Activated T-cell treated with anti-CD3 and anti-CD28 coated beads for 48 hours (primary cell): ENCODE measurements around the gene CSTF1.
"Not testable (repeated sequence)": the region's sequence is repeated elsewhere in the genome, so short reads cannot be mapped to it uniquely, and the experiment has no call there.

Source experiments
- DNase-seq: peaks from one replicate; pipeline ENCODE4 v3.0.0-alpha.2; 2020; ENCODE audit warnings: low read depth

The CSTF1 gene

GRCh38 chr20:56409521-56409920 lies 17.1 kb downstream of the CSTF1 start:
- DNase-seq = no peak

- no peak for DNase-seq
These were observed 17.5 kb downstream of the CSTF1 start for GRCh38 chr20:56409956-56410355.

DNA sequence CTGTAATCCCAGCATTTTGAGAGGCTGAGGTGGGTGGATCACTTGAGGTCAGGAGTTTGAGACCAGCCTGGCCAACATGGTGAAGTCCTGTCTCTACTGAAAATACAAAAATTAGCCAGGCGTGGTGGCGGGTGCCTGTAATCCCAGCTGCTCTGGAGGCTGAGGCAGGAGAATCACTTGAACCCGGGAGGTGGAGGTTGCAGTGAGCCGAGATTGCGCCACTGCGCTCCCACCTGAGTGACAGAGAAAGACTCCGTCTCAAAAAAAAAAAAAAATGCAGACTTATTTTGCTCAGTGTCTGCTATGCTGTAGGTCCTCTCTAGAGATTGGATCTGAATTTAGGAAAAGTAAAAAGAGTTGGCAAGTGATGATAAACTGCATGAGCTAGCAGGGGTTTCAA lies 18.8 kb downstream of the CSTF1 start:
- DNase-seq = not testable (repeated sequence)

GRCh38 chr20:56411759-56412472 lies 19.5 kb downstream of the CSTF1 start, which contains the start of gene CASS4:
TSS of gene CASS4 (plus strand) at chr20:56412260. CDS start at chr20:56412459, 199 bp downstream.
- DNase-seq = no peak

DNA sequence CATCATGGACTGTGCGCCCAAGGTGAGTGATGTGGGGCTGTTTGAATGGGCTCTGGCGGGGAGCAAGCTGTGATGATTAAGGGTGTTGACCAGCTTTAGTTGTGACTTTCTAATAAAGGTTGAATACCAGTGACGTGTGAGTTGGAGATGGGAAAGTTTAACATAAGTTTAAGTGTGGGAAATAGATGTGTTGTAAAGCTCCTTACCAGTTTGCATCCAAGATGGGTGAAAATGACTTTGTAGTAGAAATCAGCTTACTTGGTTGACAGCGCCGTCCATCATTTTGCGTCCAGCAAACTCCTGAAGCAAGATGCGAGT lies 20.0 kb downstream of the CSTF1 start:
- DNase-seq = no peak

DNA sequence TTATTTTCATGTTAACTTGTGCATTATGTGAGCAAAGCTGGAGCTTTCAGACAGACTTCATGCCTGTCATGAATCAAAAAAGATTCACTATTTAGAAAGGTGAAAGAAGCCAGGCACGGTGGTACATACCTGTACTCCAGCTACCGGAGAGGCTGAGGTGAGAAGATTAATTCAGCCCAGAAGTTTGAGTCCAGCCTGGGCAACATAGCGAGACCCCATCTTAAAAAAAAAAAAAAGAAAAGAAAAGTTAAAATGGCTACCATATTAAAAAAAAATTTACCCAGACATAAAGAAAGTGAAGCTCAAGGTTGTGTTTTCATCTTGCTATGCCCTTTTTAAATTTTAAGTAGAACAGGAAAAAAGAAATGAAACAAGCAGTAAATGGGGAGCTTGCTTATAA lies 20.5 kb downstream of the CSTF1 start:
- no peak for DNase-seq

GRCh38 chr20:56414842-56415765 lies 22.7 kb downstream of the CSTF1 start:
- DNase-seq = peak; percentile 58

DNA sequence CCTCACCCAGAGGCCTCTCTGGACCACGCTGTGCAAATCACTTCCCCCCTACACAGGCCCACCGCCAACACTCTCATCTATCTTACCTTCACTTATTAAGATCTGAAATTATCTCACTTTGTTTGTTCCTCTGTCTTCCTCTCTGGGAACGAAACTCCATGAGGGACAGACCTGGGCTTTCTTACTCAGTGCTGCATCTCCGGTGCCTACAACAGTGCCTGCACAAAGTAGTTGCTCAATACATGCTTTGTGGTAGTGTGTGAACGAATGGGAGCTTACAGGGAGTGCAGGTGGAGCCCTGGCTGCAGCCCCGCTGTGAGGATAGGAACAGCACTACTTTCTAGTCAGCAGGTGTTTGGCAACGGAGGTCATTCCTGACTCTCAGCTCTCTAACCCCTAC lies 25.0 kb downstream of the CSTF1 start:
- no peak for DNase-seq

DNA sequence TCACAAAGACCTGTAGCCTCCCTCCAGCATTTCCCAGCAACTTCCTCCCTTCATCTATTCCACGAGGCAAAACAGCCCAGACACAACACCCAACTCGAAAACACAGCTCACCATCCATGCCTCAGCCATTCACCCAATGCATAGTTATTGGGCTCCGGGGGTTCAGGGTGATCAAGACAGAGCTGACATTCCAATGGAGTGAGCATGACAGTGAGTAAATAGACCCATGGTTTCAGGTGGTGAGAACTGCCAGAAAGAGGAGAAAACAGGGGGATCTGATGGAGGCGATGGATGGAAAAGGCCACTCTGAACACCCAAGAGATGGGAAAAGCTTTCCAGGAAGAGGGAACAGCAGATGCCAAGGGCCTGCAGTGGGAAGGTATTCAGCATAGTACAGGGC lies 25.5 kb downstream of the CSTF1 start:
- DNase-seq = no peak

DNA sequence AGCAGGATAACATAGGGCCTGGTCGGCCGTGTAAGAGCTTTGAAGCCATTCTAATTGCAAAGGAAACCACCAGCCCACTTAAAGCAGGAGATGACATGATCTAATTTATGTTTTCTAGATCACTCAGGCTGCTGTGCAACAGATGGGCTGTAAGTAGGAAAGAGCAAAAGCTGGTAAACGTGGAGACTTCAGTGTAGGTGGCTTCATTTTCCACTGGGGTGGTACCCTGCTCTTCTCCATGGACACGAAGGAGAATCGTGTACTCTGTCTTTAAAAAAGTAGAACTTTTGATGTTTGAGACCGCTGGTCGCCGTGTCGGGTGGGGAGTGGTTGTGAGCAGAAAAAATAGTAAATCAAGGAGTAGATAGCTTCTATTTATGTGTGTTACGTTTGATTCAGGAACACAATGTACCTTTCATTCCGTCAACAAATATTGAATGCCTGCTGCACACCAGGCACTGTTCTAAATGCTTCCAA lies 26.0 kb downstream of the CSTF1 start:
- DNase-seq = no peak

GRCh38 chr20:56420028-56420427 lies 27.6 kb downstream of the CSTF1 start:
- DNase-seq = no peak

DNA sequence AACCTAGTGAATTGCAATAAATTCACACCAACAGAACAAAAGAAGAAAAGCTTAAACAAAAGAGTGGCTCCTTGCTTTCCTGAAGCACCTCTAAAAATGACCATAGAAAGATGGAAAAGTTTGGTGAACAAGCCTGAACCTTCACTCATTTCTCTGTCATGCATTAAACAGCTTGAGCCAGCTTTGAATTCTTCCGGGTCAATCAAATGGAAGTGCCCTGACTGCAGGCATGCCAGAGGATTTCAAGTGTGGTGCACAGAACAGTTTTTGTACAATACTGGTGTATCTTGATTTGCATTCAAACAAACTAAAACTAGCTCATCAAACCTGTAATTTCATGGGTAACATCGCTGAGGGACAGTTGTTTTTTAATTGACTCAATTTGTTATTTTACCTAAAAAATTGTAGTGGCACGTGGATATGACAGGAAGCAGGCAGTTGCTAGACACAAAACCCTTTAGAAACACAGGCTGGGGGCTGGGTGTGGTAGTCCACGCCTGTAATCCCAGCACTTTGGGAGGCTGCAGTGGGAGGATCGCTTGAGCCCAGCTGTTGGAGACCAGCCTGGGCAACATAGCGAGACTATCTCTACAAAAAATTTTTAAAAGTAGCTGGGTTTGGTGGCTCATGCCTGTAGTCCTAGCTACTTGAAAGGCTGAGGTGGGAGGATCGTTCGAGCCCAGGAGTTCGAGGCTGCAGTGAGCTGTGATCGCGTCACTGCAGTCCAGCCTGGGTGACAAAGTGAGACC lies 28.7 kb downstream of the CSTF1 start:
- no peak for DNase-seq

DNA sequence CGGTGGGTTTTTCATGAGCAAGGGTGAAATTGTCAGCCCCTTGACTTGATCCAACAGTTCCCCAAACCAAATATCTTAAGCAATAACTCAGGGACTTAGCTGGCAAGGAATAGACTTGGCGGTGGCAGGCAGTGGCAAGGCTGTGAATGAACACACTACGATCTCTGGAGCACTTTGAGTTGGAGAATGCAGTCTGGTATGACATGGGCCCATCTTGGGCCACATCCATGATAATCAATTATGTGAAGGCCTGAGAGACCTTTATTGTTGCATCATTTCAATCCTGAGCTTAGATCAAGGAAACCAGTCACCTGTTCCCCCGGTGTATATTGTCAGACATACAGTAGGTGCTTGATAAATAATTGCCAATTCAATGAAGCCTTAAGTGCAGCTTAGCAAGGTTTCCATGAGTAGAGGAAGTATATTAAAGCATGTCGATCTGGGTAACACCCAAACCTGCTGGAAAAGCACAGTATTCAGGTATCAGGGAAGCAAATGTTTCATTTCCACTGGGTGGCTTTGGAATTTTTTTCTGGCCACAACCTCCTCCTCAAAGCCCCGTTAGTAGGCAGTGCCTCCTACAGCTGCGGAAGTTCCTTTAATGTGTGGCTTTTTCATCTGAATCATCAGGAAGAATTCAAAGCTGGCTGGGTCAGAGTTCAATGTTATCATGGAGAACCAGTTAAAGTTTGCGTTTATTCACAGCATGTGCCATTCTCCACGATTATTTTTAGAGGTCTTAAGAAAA lies 29.8 kb downstream of the CSTF1 start:
- DNase-seq = no peak

- DNase-seq = no peak
These were observed 30.4 kb downstream of the CSTF1 start for GRCh38 chr20:56422824-56423189.

DNA sequence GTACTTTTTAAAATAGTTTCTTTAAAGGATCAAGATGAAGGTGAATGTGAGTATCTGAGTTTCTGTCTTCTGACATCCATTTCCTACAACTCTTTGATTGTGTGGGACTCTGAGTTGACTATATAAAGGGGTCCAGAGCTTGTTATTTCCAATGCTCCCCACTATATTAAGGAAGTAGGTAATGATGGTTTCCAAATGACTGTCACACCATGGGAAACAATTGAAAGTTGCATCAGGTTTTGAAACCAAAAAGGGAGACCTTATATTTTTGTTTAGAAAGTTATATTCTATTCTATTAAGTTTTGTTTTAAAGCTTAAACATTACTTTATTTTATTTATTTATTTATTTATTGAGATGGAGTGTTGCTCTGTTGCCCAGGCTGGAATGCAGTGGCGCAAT lies 30.8 kb downstream of the CSTF1 start:
- DNase-seq = no peak

- DNase-seq = no peak
These were observed 31.4 kb downstream of the CSTF1 start for GRCh38 chr20:56423886-56424285.

- no peak for DNase-seq
These were observed 32.5 kb downstream of the CSTF1 start for GRCh38 chr20:56424931-56425330.

DNA sequence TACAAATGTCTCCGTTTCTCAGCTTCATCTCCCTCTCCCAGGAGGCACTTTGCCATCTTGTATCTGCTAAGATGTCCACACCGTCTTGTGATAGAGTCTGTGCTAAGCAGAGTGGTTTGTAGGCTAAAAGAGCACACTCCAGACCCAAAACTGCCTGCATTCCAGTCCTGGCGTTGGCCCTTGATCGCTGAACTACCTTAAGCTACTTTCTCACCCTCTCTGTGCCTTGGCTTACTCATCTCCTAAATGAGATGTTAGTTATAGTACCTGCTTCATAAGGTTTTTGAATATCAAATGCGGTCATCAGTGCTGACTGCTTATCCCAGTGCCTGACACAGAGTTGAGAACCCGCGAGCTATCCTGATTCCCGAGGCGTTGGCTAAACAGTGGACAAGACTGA lies 33.6 kb downstream of the CSTF1 start:
- no peak for DNase-seq

GRCh38 chr20:56426926-56427325 lies 34.5 kb downstream of the CSTF1 start:
- no peak for DNase-seq

- no peak for DNase-seq
These were observed 35.4 kb downstream of the CSTF1 start for GRCh38 chr20:56427797-56428196.

DNA sequence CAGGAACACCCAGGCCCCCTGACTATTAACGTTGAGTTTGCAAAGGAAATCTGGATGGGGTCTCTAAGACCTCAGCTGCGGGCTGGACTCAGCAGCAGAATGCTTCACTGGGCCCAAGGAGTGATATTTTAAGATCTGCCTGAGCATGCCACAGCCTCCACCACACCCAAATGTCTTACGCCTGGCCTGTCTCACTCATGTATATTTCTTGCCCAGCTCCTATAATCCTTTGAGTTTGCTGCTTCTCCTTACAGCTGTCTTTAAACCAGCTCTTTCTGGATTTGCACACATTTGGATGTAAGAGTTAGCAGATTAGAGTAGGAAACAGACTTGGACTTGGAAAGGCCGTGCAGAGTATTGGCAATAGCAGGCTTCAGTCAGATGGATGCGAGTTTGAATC lies 36.0 kb downstream of the CSTF1 start:
- no peak for DNase-seq

- DNase-seq = no peak
These were observed 36.4 kb downstream of the CSTF1 start for GRCh38 chr20:56428881-56429280.
